Endothelial cell of umbilical vein (primary cell): ENCODE measurements around the gene LRP5. TPM values are rescaled to one million over a fixed set of nuclear protein-coding genes. Genes with fewer than 3 reads are reported as not detected.

ENCODE experiments used
- BruUV-seq: library from RNA; stranded (reverse); fragments of 400-500 nt; replicated peaks from 2 replicates; lab custom pipeline; 2021; lab: Mats Ljungman, UMichigan
- CTCF ChIA-PET: fragments of 300-600, 350-600 bp; sonication (Branson Sonifier 250); formaldehyde crosslinking; loops from one replicate; lab custom pipeline; 2021; ENCODE audit warnings: antibody characterized with exemption, inconsistent platforms; lab: Charles Lee
- POLR2A ChIA-PET: fragments of 300-600, 350-600 bp; sonication (Branson Sonifier 250); formaldehyde crosslinking; loops from one replicate; lab custom pipeline; 2021; ENCODE audit warnings: antibody characterized with exemption, inconsistent platforms; lab: Charles Lee
- DNase-seq: peaks from one replicate; pipeline ENCODE4 v3.0.0-alpha.2; 2011; ENCODE audit warnings: low read depth, low spot score
- FAIRE-seq: peaks from 2 replicates; lab custom pipeline; 2011; peaks lifted over from hg19 to GRCh38; lab: Jason Lieb, UNC
- H2AFZ ChIP-seq: 2 replicates; pipeline ENCODE4 v1.6.0; 2012; ENCODE audit warnings: low read depth, low read length, control low read depth, inconsistent platforms
- H3K27ac ChIP-seq: 2 replicates; pipeline ENCODE4 v1.5.1; 2011; ENCODE audit warnings: low read depth, mild to moderate bottlenecking, control low read depth, low read length, moderate library complexity; ENCODE audit not compliant: insufficient read depth
- H3K27me3 ChIP-seq, 2 experiments: 2 replicates each; pipeline versions ENCODE4 v1.6.0 to v1.6.1; 2011; ENCODE audit warnings: low read length in 2 of 2, mixed read lengths in 1 of 2; ENCODE audit not compliant: control insufficient read depth in 2 of 2, insufficient read depth in 2 of 2
- H3K36me3 ChIP-seq, 2 experiments: 2 replicates in 1 of 2; 3 replicates in 1 of 2; pipeline ENCODE4 v1.5.1; 2011; ENCODE audit warnings: low read length in 2 of 2, mild to moderate bottlenecking in 1 of 2, moderate library complexity in 1 of 2; ENCODE audit not compliant: control insufficient read depth in 2 of 2, insufficient read depth in 2 of 2; ENCODE audit errors: extremely low read depth in 1 of 2
- H3K4me1 ChIP-seq: 3 replicates; pipeline ENCODE4 v1.5.1; 2011; ENCODE audit warnings: mild to moderate bottlenecking, low read length; ENCODE audit not compliant: control insufficient read depth, insufficient read depth; ENCODE audit errors: extremely low read depth
- H3K4me2 ChIP-seq: 2 replicates; pipeline ENCODE4 v1.6.1; 2011; ENCODE audit warnings: low read length, control low read depth, mixed read lengths; ENCODE audit not compliant: insufficient read depth
- H3K4me3 ChIP-seq, 3 experiments: fragments of 200-600 bp in 1 of 3; sonication (generic), shearing (Covaris generic) in 1 of 3; replicated peaks in 1 of 3; 2 replicates each; pipeline ENCODE4 v1.5.1; 2011 to 2016; ENCODE audit warnings: control low read depth in 3 of 3, low read length in 3 of 3, mild to moderate bottlenecking in 2 of 3, inconsistent platforms in 1 of 3, low read depth in 1 of 3, moderate library complexity in 1 of 3; ENCODE audit not compliant: insufficient read depth in 1 of 3
- H3K79me2 ChIP-seq: 2 replicates; pipeline ENCODE4 v1.6.0; 2012; ENCODE audit warnings: low read length, inconsistent platforms; ENCODE audit not compliant: control insufficient read depth, insufficient read depth
- H3K9ac ChIP-seq: replicated peaks from 2 replicates; pipeline ENCODE3; 2011; ENCODE audit warnings: low read length, control low read depth; ENCODE audit not compliant: insufficient read depth; ENCODE audit errors: extremely low read depth
- H3K9me1 ChIP-seq: replicated peaks from 3 replicates; pipeline ENCODE4 v1.6.0; 2011; ENCODE audit warnings: mild to moderate bottlenecking, low read length; ENCODE audit not compliant: control insufficient read depth, insufficient read depth; ENCODE audit errors: extremely low read depth
- H3K9me3 ChIP-seq: replicated peaks from 2 replicates; pipeline ENCODE4 v1.5.1; 2012; ENCODE audit warnings: low read length, inconsistent platforms; ENCODE audit not compliant: control insufficient read depth, insufficient read depth
- H4K20me1 ChIP-seq: replicated peaks from 2 replicates; pipeline ENCODE3; 2011; ENCODE audit warnings: mild to moderate bottlenecking, low read length; ENCODE audit not compliant: control insufficient read depth, insufficient read depth; ENCODE audit errors: extremely low read depth
- EZH2 ChIP-seq: IDR thresholded peaks from 2 replicates; pipeline ENCODE4 v1.6.1; 2012; ENCODE audit warnings: borderline replicate concordance, low read depth, mild to moderate bottlenecking, moderate library complexity, low read length, inconsistent platforms; ENCODE audit not compliant: severe bottlenecking
- FOS ChIP-seq: IDR thresholded peaks from 2 replicates; pipeline ENCODE4 v1.6.1; 2011; ENCODE audit warnings: mild to moderate bottlenecking, low read length, moderate library complexity, borderline replicate concordance; ENCODE audit not compliant: insufficient read depth
- GATA2 ChIP-seq: IDR thresholded peaks from 2 replicates; pipeline ENCODE4 v1.7.0; 2011; ENCODE audit warnings: low read depth, mild to moderate bottlenecking, moderate library complexity, mixed read lengths, low read length; ENCODE audit not compliant: insufficient read length, insufficient read depth
- JUN ChIP-seq: IDR thresholded peaks from 2 replicates; pipeline ENCODE4 v1.6.1; 2011; ENCODE audit warnings: borderline replicate concordance, low read depth; ENCODE audit not compliant: insufficient read length, insufficient read depth
- MAX ChIP-seq: IDR thresholded peaks from 2 replicates; pipeline ENCODE4 v1.6.1; 2011; ENCODE audit not compliant: insufficient read depth, insufficient read length
- MYC ChIP-seq: IDR thresholded peaks from one replicate; pipeline ENCODE4 v1.6.1; 2011; ENCODE audit warnings: mild to moderate bottlenecking, low read depth, low read length
- POLR2A ChIP-seq: IDR thresholded peaks from 2 replicates; pipeline ENCODE4 v1.6.1; 2012; ENCODE audit warnings: low read depth, mild to moderate bottlenecking, control low read depth, low read length
- POLR2AphosphoS5 ChIP-seq: IDR thresholded peaks from 2 replicates; pipeline ENCODE4 v1.6.1; 2012; ENCODE audit warnings: low read depth, mild to moderate bottlenecking, control low read depth, low read length, moderate library complexity; ENCODE audit not compliant: insufficient read depth
- dilution Hi-C: fragments of 300-500 bp; cut with MboI; formaldehyde crosslinking; loops from one replicate; pipeline ENCODE4 v1.15.0; 2019; ENCODE audit warnings: low sequenced_read_pairs; ENCODE audit not compliant: extremely low pct_ligation_motif_present
- intact Hi-C: fragments of 100-400 bp; cut with micrococcal nuclease; formaldehyde crosslinking; loops from one replicate; pipeline ENCODE4 v1.10.0; 2022
- polyA plus RNA-seq, 4 experiments: library from polyadenylated mRNA; depleted of rRNA in 3 of 4; stranded (reverse) in 3 of 4; unstranded in 1 of 4; fragments of >200 nt; gene quantifications; 2 replicates each; pipeline versions ENCODE4 v1.2.1 to v1.2.3, GENCODE V29; 2011 to 2012; ENCODE audit warnings: missing spikeins in 1 of 4
- total RNA-seq: library from RNA; stranded (reverse); gene quantifications from 2 replicates; pipeline ENCODE4 v1.2.3, GENCODE V29; 2021
- TF ChIP-seq, protein P1 (sequence below), 2 donors: IDR thresholded peaks; 1 replicate in 1 of 2; 2 replicates in 1 of 2; pipeline ENCODE4 v1.5.1; 2011; ENCODE audit warnings: low read length in 2 of 2, mild to moderate bottlenecking in 2 of 2, moderate library complexity in 2 of 2, control low read depth in 1 of 2, inconsistent platforms in 1 of 2, low read depth in 1 of 2; ENCODE audit not compliant: insufficient read depth in 1 of 2; ENCODE audit errors: extremely low read depth in 1 of 2

Gene LRP5
- total and polyA plus RNA-seq, 2 donors (not counting 3 experiments of a cell fraction or from before 2014, with no cell fraction given): 35.1 to 51.8 TPM

- H3K4me2 ChIP-seq: no peak overlapping the region
- intact Hi-C loops (no loop called here), dilution Hi-C loops (no loop called here)
- no peaks in the 10 kb centered on the region for H3K79me2 ChIP-seq
- H2AFZ ChIP-seq: no peak overlapping the region
- no peak overlapping the region for H3K9ac ChIP-seq
- no peaks in the 10 kb centered on the region for H4K20me1 ChIP-seq
- peaks cover 0 to 3% of the 10 kb centered on the region in 2 experiments for H3K27me3 ChIP-seq
- TF ChIP-seq POLR2A (no peak), JUN (no peak), EZH2 (no peak), POLR2AphosphoS5 (no peak), MYC (no peak), MAX (no peak), FOS (no peak), GATA2 (no peak)
- TF ChIP-seq, protein P1, sequence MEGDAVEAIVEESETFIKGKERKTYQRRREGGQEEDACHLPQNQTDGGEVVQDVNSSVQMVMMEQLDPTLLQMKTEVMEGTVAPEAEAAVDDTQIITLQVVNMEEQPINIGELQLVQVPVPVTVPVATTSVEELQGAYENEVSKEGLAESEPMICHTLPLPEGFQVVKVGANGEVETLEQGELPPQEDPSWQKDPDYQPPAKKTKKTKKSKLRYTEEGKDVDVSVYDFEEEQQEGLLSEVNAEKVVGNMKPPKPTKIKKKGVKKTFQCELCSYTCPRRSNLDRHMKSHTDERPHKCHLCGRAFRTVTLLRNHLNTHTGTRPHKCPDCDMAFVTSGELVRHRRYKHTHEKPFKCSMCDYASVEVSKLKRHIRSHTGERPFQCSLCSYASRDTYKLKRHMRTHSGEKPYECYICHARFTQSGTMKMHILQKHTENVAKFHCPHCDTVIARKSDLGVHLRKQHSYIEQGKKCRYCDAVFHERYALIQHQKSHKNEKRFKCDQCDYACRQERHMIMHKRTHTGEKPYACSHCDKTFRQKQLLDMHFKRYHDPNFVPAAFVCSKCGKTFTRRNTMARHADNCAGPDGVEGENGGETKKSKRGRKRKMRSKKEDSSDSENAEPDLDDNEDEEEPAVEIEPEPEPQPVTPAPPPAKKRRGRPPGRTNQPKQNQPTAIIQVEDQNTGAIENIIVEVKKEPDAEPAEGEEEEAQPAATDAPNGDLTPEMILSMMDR (IDR thresholded peaks at IDR 0.05; ENCODE audit: extremely low read depth in 1 of 2, insufficient read depth in 1 of 2, low read depth in 1 of 2, low read length in 2 of 2): no peak
- no TSS peak for BruUV-seq
- H3K27ac ChIP-seq: no peak overlapping the region
- DNase-seq: no peak
- no peaks in the 10 kb centered on the region for H3K4me1 ChIP-seq
- FAIRE-seq: no peak
- H3K9me1 ChIP-seq: no peaks in the 10 kb centered on the region
- H3K36me3 ChIP-seq: peaks cover 0 to 2% of the 10 kb centered on the region in 2 experiments
- CTCF ChIA-PET: interaction anchor here (1.2 kb wide), 1 partner anchor 40 kb away, joined by 3 read pairs; no protein-coding TSS in a partner anchor
- POLR2A ChIA-PET: no interaction called here
- no peak overlapping the region for H3K4me3 ChIP-seq
- H3K9me3 ChIP-seq: no peaks in the 10 kb centered on the region
Measured at GRCh38 chr11:68454767-68455166, 142.4 kb downstream of the LRP5 start.
